Measurements from ENCODE around the gene BARD1.

- TF ChIP-seq POLR2A (IDR thresholded peaks at IDR 0.05) (no peak), CTCF (IDR thresholded peaks at IDR 0.05 in 4 of 5, conservative IDR thresholded peaks at IDR 0.05 in 1 of 5) (no peak)
These were observed 30.0 kb upstream of the BARD1 start for GRCh38 chr2:214839464-214839863.

All from gastrocnemius medialis (tissue), 4 donors.